ENCODE results near the gene MCRIP1. TPM values are rescaled to one million over a fixed set of nuclear protein-coding genes. Genes with fewer than 3 reads are reported as not detected.

The MCRIP1 gene
- total and polyA plus RNA-seq, 2 of the 8 experiments (the other 6 are each of a cell fraction or from before 2014, with no cell fraction given), result 103 to 151 TPM

GRCh38 chr17:81810476-81810875 lies 22.6 kb downstream of the MCRIP1 start (continued):
- no peak for TF ChIP-seq NANOG (IDR thresholded peaks at IDR 0.05; ENCODE audit: insufficient read depth, low read depth, low read length, poor library complexity, severe bottlenecking)

Data from H1 (cell line).